ENCODE data around the gene ARSI.

Gene ARSI

DNA sequence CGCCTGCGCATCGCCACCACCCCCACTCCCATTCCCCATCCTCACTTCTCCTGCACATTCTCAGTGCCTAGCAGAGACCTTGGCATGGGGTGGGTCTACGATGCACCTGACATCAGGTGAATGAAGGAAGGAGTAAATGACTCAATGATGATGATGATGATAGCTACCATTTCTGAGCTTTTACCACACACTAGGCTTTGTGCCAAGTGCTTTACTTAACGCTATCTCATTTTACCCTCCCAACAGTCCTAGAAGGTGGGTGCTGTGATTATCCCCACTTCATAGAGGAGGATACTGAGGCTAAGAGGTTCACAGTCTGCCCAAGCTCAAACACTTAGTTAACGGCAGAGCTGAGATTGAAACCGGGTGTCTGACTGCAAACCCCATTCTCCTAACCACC, 40.2 kb downstream of the ARSI start:
- no peaks in the 10 kb centered on the region for H3K27me3 ChIP-seq (replicated peaks in 2 of 5; ENCODE audit: control insufficient read depth in 4 of 5, insufficient read depth in 5 of 5, low read length in 4 of 5)
- peaks cover 0 to 20% (median 14%) of the 10 kb centered on the region in 4 experiments for H3K4me1 ChIP-seq (ENCODE audit: control extremely low read depth in 1 of 4, control insufficient read depth in 4 of 4, insufficient read depth in 4 of 4, low read length in 3 of 4)
- no peaks in the 10 kb centered on the region for H3K36me3 ChIP-seq (ENCODE audit: control insufficient read depth in 4 of 4, insufficient read depth in 4 of 4, low read length in 3 of 4)
- no peak for DNase-seq
- H3K9me3 ChIP-seq (ENCODE audit: control extremely low read depth in 1 of 5, control insufficient read depth in 4 of 5, insufficient read depth in 2 of 5, low read depth in 1 of 5, low read length in 4 of 5), result no peaks in the 10 kb centered on the region
- CTCF ChIA-PET, result interaction anchor here (0.7 to 4.0 kb wide), 4 partner anchors 21 to 87 kb away, joined by 3 to 16 read pairs (median 4); no protein-coding TSS in a partner anchor
- no peak overlapping the region for H3K4me3 ChIP-seq (ENCODE audit: control insufficient read depth in 1 of 7, extremely low read depth in 1 of 7, insufficient read depth in 4 of 7, low read depth in 2 of 7, low read length in 6 of 7)
- POLR2A ChIA-PET, result no interaction called here
- no CpG with 5 or more reads among the region's 7 CpGs for WGBS (ENCODE audit: insufficient coverage)
- H3K27ac ChIP-seq (ENCODE audit: insufficient read depth in 1 of 2, low read depth in 1 of 2, low read length in 2 of 2, poor library complexity in 1 of 2, severe bottlenecking in 2 of 2), result no peak overlapping the region

DNA sequence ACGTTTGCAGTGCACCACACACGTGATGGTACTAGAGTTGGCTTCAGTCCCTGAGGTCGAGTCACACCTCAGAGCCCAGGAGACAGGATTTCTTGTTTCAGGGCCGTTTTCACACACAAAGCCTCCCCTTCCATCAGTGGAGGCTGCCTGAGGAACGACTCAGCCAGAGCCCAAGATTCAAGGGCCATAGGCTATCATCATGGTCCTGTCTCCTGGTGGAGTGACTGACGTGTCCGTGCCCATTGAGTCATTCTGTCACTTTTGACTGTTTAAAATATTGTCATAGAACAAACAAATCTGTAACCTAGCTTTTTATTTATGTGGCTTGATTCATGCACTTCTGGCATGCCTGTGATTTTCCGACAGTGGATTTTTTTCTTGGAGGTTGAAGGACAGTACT, 41.5 kb downstream of the ARSI start:
- Histone ChIP-seq H3K27me3 (replicated peaks in 2 of 5; ENCODE audit: control insufficient read depth in 4 of 5, insufficient read depth in 5 of 5, low read length in 4 of 5) (no peaks in the 10 kb centered on the region), H3K27ac (ENCODE audit: insufficient read depth in 1 of 2, low read depth in 1 of 2, low read length in 2 of 2, poor library complexity in 1 of 2, severe bottlenecking in 2 of 2) (no peak overlapping the region), H3K36me3 (ENCODE audit: control insufficient read depth in 4 of 4, insufficient read depth in 4 of 4, low read length in 3 of 4) (no peaks in the 10 kb centered on the region), H3K9me3 (ENCODE audit: control extremely low read depth in 1 of 5, control insufficient read depth in 4 of 5, insufficient read depth in 2 of 5, low read depth in 1 of 5, low read length in 4 of 5) (no peaks in the 10 kb centered on the region), H3K4me1 (ENCODE audit: control extremely low read depth in 1 of 4, control insufficient read depth in 4 of 4, insufficient read depth in 4 of 4, low read length in 3 of 4) (peaks cover 0 to 20% (median 14%) of the 10 kb centered on the region in 4 experiments), H3K4me3 (ENCODE audit: control insufficient read depth in 1 of 7, extremely low read depth in 1 of 7, insufficient read depth in 4 of 7, low read depth in 2 of 7, low read length in 6 of 7) (no peak overlapping the region)
- ChIA-PET CTCF (no interaction called here), POLR2A (interaction anchor here (0.6 kb wide), 1 partner anchor 188 kb away, joined by 3 read pairs; no protein-coding TSS in a partner anchor)
- DNase-seq, result no peak
- WGBS (ENCODE audit: insufficient coverage), result 91% methylated on average over 6 of the region's 8 CpGs

DNA sequence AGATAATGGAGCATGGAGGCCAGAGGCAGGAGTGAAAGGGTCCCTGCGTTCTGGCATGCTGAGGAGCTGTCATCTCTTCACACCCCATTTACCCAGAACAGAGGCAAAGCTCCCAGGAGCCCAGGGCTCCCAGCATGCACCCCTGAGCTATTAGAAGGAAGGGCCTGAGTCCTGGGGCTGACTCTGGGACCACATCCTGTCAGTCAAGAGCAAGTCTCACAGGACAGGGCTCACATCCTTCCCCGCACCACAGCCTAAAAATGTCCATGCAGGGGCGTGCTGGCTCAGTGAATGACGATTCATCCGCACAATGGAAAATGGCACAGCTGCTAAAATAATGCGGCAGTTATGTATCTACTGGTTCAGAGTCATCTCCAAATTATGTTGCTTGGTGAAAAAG, 44.6 kb downstream of the ARSI start:
- CTCF ChIA-PET, result interaction anchor here (1.8 kb wide), 1 partner anchor 10 kb away, joined by 10 read pairs; no protein-coding TSS in a partner anchor
- POLR2A ChIA-PET, result no interaction called here
- Histone ChIP-seq H3K9me3 (ENCODE audit: control extremely low read depth in 1 of 5, control insufficient read depth in 4 of 5, insufficient read depth in 2 of 5, low read depth in 1 of 5, low read length in 4 of 5) (no peaks in the 10 kb centered on the region), H3K4me3 (ENCODE audit: control insufficient read depth in 1 of 7, extremely low read depth in 1 of 7, insufficient read depth in 4 of 7, low read depth in 2 of 7, low read length in 6 of 7) (no peak overlapping the region), H3K4me1 (ENCODE audit: control extremely low read depth in 1 of 4, control insufficient read depth in 4 of 4, insufficient read depth in 4 of 4, low read length in 3 of 4) (no peaks in the 10 kb centered on the region), H3K27me3 (replicated peaks in 2 of 5; ENCODE audit: control insufficient read depth in 4 of 5, insufficient read depth in 5 of 5, low read length in 4 of 5) (no peaks in the 10 kb centered on the region), H3K27ac (ENCODE audit: insufficient read depth in 1 of 2, low read depth in 1 of 2, low read length in 2 of 2, poor library complexity in 1 of 2, severe bottlenecking in 2 of 2) (no peak overlapping the region), H3K36me3 (ENCODE audit: control insufficient read depth in 4 of 4, insufficient read depth in 4 of 4, low read length in 3 of 4) (no peaks in the 10 kb centered on the region)
- DNase-seq, result peak in 1 of 3 donors; percentile 9
- WGBS (ENCODE audit: insufficient coverage), result 71% methylated on average over 5 of the region's 6 CpGs

DNA sequence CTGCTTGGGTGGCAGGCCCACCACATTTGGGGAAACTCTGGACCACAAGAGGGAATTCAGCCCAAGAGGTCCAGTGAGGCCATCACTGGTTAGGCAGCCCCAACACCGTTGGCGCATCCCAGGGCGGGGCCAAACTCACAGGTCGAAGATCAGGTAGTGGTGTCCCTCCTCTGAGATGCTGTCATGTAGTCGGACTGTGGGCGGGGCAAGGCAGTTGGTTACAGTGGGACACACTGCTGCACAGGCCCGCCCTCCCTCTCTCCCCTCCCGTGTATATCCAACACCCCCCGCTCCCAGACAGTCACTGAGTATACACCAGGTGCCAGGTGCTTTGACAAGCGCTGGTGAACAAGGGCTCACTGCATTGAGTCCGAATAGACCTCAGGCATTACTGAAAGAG, 45.3 kb downstream of the ARSI start:
- ChIA-PET CTCF (interaction anchor here (1.8 kb wide), 1 partner anchor 11 kb away, joined by 10 read pairs; no protein-coding TSS in a partner anchor), POLR2A (no interaction called here)
- WGBS (ENCODE audit: insufficient coverage), result 97% methylated on average over 11 of the region's 11 CpGs
- Histone ChIP-seq H3K27ac (ENCODE audit: insufficient read depth in 1 of 2, low read depth in 1 of 2, low read length in 2 of 2, poor library complexity in 1 of 2, severe bottlenecking in 2 of 2) (no peak overlapping the region), H3K9me3 (ENCODE audit: control extremely low read depth in 1 of 5, control insufficient read depth in 4 of 5, insufficient read depth in 2 of 5, low read depth in 1 of 5, low read length in 4 of 5) (no peaks in the 10 kb centered on the region), H3K4me3 (ENCODE audit: control insufficient read depth in 1 of 7, extremely low read depth in 1 of 7, insufficient read depth in 4 of 7, low read depth in 2 of 7, low read length in 6 of 7) (no peak overlapping the region), H3K36me3 (ENCODE audit: control insufficient read depth in 4 of 4, insufficient read depth in 4 of 4, low read length in 3 of 4) (no peaks in the 10 kb centered on the region), H3K4me1 (ENCODE audit: control extremely low read depth in 1 of 4, control insufficient read depth in 4 of 4, insufficient read depth in 4 of 4, low read length in 3 of 4) (no peaks in the 10 kb centered on the region), H3K27me3 (replicated peaks in 2 of 5; ENCODE audit: control insufficient read depth in 4 of 5, insufficient read depth in 5 of 5, low read length in 4 of 5) (no peaks in the 10 kb centered on the region)
- no peak for DNase-seq

DNA sequence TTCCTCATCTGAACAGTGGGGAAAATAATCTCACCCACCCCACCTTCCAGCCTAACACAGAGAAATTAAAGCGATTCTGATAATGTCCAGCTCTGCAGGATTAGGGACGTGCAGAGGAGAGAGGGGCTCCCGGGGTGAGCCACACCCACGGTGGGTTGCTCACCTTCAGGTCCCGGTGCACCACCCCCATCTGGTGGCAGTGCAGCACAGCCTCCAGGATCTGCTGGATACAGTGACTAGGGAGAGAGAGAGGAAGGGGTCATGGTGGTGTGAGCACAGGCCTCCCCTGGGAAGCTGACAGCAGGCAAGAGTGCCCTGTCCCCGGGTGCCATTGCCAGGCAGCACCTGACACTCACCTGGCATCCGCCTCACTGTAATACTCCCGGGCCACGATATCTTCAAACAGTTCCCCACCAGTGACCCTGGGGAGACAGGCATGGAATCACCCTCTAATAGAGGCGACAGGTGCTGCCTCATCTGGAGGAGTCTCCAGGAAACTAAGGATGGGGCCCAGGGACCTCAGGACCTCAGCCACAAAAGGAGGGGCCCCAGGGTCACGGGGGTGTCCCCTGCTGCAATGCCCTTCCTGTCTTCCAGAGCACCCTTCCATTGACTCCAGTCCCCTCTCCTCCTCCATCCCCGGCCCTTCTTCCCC, 46.2 kb downstream of the ARSI start:
- H3K9me3 ChIP-seq (ENCODE audit: control extremely low read depth in 1 of 5, control insufficient read depth in 4 of 5, insufficient read depth in 2 of 5, low read depth in 1 of 5, low read length in 4 of 5), result no peaks in the 10 kb centered on the region
- ChIA-PET CTCF (interaction anchor here (0.6 kb wide), 1 partner anchor 42 kb away, joined by 3 read pairs; no protein-coding TSS in a partner anchor), POLR2A (interaction anchor here (0.6 kb wide), 1 partner anchor 63 kb away, joined by 3 read pairs; no protein-coding TSS in a partner anchor)
- DNase-seq, result no peak
- no peaks in the 10 kb centered on the region for H3K27me3 ChIP-seq (replicated peaks in 2 of 5; ENCODE audit: control insufficient read depth in 4 of 5, insufficient read depth in 5 of 5, low read length in 4 of 5)
- H3K27ac ChIP-seq (ENCODE audit: insufficient read depth in 1 of 2, low read depth in 1 of 2, low read length in 2 of 2, poor library complexity in 1 of 2, severe bottlenecking in 2 of 2), result no peak overlapping the region
- H3K36me3 ChIP-seq (ENCODE audit: control insufficient read depth in 4 of 4, insufficient read depth in 4 of 4, low read length in 3 of 4), result no peaks in the 10 kb centered on the region
- no peak overlapping the region for H3K4me3 ChIP-seq (ENCODE audit: control insufficient read depth in 1 of 7, extremely low read depth in 1 of 7, insufficient read depth in 4 of 7, low read depth in 2 of 7, low read length in 6 of 7)
- WGBS (ENCODE audit: insufficient coverage), result 90% methylated on average over 8 of the region's 12 CpGs
- no peaks in the 10 kb centered on the region for H3K4me1 ChIP-seq (ENCODE audit: control extremely low read depth in 1 of 4, control insufficient read depth in 4 of 4, insufficient read depth in 4 of 4, low read length in 3 of 4)

DNA sequence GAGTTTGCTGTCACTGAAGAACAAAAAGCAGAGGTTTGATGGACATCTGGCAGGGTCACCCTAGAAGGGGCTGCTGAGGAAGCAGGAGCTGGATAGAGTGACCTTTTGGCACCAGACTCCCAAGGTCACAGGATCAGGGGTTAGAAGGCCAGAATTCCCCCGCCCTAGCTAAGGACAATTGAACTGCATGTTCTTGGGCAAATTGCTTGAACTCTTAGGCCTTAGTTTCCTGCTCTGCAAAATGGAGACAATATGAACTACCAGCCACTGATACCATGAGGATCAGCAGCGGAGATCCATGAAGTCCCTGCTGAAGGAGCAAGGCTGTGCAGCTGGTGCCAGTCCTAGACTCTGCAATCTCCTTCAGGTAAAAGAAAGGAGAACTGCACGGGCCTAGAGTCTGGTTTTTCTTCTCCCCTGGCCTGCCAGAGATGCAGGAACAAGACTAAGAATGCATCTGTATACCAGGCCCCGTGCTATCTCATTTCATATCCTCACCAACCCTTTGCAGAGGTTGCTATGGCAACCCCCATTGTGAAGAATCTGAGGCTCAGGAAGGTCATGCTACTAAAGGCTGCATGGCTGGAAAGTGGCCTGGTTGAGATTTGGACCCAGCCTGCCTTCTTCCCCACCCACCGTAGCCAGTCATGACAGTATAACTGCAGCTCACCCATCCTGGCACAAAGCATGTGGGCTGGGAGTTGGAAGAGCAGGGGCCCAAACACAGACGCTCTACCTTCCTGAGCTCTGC, 46.9 kb downstream of the ARSI start:
- H3K9me3 ChIP-seq (ENCODE audit: control extremely low read depth in 1 of 5, control insufficient read depth in 4 of 5, insufficient read depth in 2 of 5, low read depth in 1 of 5, low read length in 4 of 5), result no peaks in the 10 kb centered on the region
- DNase-seq, result peak in 1 of 3 donors; percentile 12
- ChIA-PET CTCF (interaction anchor here (0.6 to 1.8 kb wide), 3 partner anchors 9 to 94 kb away, joined by 3 to 5 read pairs (median 3); no protein-coding TSS in a partner anchor), POLR2A (interaction anchor here (0.6 kb wide), 1 partner anchor 64 kb away, joined by 3 read pairs; no protein-coding TSS in a partner anchor)
- H3K27ac ChIP-seq (ENCODE audit: insufficient read depth in 1 of 2, low read depth in 1 of 2, low read length in 2 of 2, poor library complexity in 1 of 2, severe bottlenecking in 2 of 2), result no peak overlapping the region
- H3K4me3 ChIP-seq (ENCODE audit: control insufficient read depth in 1 of 7, extremely low read depth in 1 of 7, insufficient read depth in 4 of 7, low read depth in 2 of 7, low read length in 6 of 7), result no peak overlapping the region
- no peaks in the 10 kb centered on the region for H3K36me3 ChIP-seq (ENCODE audit: control insufficient read depth in 4 of 4, insufficient read depth in 4 of 4, low read length in 3 of 4)
- no peaks in the 10 kb centered on the region for H3K4me1 ChIP-seq (ENCODE audit: control extremely low read depth in 1 of 4, control insufficient read depth in 4 of 4, insufficient read depth in 4 of 4, low read length in 3 of 4)
- no peaks in the 10 kb centered on the region for H3K27me3 ChIP-seq (replicated peaks in 2 of 5; ENCODE audit: control insufficient read depth in 4 of 5, insufficient read depth in 5 of 5, low read length in 4 of 5)
- WGBS (ENCODE audit: insufficient coverage), result 86% methylated on average over 6 of the region's 6 CpGs

DNA sequence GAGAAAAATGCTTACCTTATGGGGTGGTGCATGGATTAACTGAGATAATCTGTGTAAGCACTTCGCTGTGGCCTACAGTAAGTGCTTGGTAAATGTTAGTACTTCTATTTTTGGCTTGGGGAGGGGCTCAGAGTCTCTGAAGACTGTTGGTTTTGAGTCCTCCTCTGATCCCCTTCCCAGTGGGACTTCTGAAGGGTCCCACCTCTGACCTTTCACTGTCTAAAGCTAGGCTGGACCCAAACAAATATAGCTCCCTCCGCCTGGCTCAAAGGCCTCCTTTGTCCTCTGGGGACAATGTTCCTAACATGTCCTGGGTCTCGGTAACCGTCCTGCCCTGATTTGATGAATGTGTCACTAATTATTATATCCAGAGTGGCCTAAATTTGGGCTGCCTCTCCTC, 47.9 kb downstream of the ARSI start:
- DNase-seq, result no peak
- no peaks in the 10 kb centered on the region for H3K9me3 ChIP-seq (ENCODE audit: control extremely low read depth in 1 of 5, control insufficient read depth in 4 of 5, insufficient read depth in 2 of 5, low read depth in 1 of 5, low read length in 4 of 5)
- no peak overlapping the region for H3K4me3 ChIP-seq (ENCODE audit: control insufficient read depth in 1 of 7, extremely low read depth in 1 of 7, insufficient read depth in 4 of 7, low read depth in 2 of 7, low read length in 6 of 7)
- H3K27ac ChIP-seq (ENCODE audit: insufficient read depth in 1 of 2, low read depth in 1 of 2, low read length in 2 of 2, poor library complexity in 1 of 2, severe bottlenecking in 2 of 2), result no peak overlapping the region
- ChIA-PET POLR2A (no interaction called here), CTCF (interaction anchor here (0.6 to 1.8 kb wide), 4 partner anchors 10 to 170 kb away, joined by 3 to 5 read pairs (median 3); no protein-coding TSS in a partner anchor)
- no peaks in the 10 kb centered on the region for H3K27me3 ChIP-seq (replicated peaks in 2 of 5; ENCODE audit: control insufficient read depth in 4 of 5, insufficient read depth in 5 of 5, low read length in 4 of 5)
- WGBS (ENCODE audit: insufficient coverage), result 100% methylated on average over 4 of the region's 4 CpGs
- no peaks in the 10 kb centered on the region for H3K4me1 ChIP-seq (ENCODE audit: control extremely low read depth in 1 of 4, control insufficient read depth in 4 of 4, insufficient read depth in 4 of 4, low read length in 3 of 4)
- no peaks in the 10 kb centered on the region for H3K36me3 ChIP-seq (ENCODE audit: control insufficient read depth in 4 of 4, insufficient read depth in 4 of 4, low read length in 3 of 4)

Data from common myeloid progenitor, CD34-positive (primary cell).